HPDE6-E6E7 (cell line): ENCODE data around the gene SPOCK1.
"Not testable (repeated sequence)": the region's sequence is repeated elsewhere in the genome, so short reads cannot be mapped to it uniquely, and the experiment has no call there.

Experiments
- DNase-seq: peaks from one replicate; pipeline ENCODE4 v3.0.0; 2011; ENCODE audit warnings: missing footprints; ENCODE audit errors: extremely low spot score

Gene SPOCK1

DNA sequence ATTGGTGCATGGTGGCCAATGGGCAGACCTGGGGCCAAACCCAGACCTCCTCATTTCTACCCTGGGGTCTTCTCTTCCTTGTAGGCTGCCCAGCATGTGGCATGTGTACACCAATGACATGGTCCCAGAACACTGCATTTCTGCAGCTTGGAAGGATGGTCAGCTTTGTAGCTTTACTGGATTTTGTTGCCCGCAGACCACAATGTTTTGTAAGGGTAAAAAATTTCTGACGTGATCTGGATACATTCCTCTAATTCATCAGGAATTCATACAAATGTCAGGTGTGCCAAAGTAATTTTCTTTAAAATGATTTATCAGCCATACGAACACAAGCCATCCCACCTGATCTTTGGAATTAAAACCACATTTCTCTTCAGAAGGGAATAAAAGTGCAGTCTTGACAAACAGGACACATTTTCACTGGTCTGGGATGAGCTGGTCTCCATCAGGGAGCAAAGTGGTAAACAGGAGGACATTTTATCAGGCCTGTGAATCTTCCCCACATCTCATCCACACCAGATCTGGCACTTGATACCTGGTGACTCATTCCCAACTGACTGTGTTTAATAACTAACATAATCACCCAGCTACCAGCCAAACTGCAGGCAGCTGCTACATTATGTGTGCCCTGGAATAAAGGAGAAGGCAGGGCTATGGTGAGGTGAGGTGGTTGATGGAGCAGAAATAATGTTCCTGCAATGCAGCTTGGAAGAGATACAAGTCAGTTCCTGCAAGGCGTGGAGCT, 103.9 kb downstream of the SPOCK1 start:
- no peak for DNase-seq

DNA sequence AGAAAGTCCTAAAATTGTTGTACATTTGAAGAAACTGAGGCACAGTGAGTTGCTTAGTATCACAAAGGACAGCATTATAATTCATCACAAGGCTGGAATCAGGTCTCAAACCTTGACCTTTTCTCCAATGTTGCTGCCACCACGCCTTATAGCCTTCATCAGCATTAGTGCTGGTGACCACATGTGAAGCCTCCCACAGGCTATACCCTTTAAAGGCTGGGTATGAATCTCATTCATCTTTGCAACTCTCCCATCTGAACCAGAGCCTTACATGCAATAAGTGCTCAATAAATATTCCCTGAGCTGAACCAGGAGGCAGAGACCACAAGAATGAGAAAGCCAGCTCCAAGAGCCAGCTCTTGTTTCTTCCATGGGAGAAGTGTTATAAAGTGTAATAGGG, 104.7 kb downstream of the SPOCK1 start:
- DNase-seq = no peak

DNA sequence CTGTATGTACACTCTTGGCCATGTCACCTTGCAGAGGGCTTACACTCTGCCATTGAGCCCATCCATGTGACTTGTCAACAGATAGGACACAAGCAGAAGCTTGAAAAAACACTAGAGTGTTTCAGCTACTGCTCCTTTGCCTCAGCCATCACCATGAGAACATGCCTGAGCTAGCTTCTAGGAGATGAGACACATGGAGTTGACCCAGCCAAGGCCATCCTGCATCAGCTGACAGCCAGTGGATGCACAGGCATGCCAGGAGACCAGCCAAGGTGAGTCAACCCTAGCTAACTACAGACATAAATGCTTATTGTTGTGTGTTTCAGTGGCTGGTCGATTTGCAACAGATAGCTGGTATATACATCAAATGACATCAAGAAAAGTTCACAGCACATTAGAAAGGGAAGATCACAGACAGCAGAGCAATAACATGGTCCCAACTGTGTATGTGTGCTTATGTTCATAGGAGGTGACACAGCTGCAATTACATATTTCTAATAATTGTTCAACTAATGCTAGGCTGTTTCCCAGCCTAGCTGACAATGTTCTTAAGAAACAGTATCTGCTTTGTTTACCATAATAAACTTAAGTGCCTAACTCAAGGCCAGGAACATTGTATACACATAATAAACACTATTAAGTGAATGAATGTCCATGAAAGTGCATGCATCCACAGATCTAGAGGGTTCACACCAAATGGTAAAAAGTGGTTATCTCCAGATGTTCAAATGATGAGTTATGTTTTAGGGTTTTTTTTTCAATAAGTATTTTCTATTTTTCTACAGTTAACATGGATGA, 105.7 kb downstream of the SPOCK1 start:
- DNase-seq = peak; percentile 20

DNA sequence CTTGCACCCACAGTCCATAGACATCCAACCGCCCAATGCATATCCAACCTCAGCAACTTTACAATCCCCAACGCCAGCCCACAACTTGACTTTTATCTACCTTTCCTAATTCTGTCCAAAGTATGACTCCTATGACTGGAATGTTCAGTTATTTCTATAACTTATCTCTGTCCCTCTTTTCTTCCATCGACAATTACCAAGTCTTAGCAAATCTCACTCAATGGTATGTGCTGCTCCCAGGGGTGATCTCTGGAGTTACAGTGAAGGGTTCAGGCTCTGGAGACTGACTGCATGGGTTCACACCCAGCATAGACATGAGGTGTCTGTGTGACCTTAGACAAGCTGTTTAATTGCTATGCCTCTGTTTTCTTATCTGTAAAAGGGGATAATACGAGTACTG, 106.9 kb downstream of the SPOCK1 start:
- no peak for DNase-seq

DNA sequence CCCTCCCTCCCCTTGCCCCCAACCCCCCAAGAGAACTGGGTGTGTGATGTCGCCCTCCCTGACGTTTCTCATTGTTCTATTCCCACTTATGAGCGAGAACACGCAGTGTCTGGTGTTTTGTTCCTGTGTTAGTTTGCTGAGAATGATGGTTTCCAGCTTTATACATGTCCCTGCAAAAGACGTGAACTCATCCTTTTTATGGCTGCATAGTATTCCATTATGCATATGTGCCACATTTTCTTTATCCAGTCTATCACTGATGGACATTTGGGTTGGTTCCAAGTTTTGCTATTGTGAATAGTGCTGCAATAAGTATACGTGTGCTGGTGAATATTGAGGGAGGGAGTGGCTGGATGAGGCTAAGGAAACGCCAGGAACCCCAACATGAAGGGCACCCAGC, 108.1 kb downstream of the SPOCK1 start:
- not testable (repeated sequence) for DNase-seq

DNA sequence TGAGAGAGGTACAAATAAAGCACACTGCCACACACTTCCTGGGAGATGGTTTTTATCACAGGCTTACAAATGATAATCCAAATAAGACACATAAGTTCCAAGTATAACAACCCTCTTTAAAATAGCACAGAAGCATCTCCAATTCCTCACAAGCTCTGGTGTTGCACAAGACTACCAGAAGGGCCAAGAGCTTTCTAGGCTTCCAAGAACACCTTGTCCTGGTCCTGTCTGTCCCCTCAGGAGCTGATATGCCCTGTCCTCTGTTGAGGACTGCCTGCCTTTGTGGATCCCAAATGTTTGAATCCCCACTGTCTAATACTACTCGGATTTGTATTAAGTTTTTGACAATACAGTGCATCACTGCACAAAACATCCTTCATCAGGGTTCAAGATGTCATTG, 110.1 kb downstream of the SPOCK1 start:
- DNase-seq = no peak

DNA sequence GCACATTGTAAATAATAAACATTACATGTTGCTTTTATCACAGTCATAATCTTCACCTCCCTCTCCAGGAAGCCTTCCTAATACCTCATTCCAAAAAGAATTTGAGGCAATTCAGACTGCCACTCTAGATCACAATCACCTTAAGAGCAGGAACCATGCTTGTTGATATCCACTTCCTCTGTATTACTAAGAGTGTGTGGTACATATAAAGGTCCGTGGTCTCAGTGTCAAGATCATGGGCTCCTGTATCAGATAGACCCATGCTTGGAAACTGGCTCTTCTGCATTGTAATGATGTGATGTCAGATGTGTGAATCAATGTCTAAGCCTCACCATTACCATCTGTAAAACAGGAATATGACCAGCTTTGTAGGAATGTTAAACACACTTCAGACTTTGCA, 114.1 kb downstream of the SPOCK1 start:
- DNase-seq = no peak

DNA sequence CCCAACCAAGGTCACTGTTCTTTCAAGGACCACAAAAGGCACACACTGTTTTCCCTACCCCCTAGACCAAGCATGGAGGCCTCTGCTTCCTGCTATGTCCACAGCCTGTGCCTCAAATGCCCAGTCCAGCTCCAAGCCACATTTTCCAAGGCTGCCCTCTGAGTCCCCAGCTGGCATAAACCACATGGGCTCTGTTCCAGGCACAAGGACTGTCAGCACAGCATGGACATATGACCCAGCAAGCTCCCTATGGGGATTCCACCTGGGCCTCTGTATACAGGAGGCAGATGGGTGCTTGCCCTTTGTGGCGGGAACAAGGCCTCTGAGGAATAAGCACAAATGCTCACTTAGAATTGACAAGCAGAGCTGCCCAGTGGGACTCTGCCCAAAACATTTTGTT, 115.2 kb downstream of the SPOCK1 start:
- no peak for DNase-seq

DNA sequence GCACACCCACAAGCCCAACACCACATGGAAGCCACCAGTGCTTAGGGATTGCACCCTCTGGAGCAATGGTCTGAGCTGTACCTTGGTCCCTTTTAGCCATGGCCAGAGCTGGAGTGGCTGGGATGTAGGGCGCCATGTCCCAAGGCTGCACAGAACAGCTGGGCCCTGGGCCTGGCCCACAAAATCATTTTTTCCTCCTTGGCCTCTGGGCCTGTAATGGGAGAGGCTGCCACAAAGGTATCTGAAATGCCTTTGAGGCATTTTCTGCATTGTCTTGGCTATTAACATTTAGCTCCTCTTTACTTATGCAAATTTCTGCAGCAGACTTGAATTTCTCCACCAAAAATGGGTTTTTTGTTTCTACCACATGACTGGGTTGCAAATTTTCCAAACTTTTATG, 117.6 kb downstream of the SPOCK1 start:
- DNase-seq = no peak

DNA sequence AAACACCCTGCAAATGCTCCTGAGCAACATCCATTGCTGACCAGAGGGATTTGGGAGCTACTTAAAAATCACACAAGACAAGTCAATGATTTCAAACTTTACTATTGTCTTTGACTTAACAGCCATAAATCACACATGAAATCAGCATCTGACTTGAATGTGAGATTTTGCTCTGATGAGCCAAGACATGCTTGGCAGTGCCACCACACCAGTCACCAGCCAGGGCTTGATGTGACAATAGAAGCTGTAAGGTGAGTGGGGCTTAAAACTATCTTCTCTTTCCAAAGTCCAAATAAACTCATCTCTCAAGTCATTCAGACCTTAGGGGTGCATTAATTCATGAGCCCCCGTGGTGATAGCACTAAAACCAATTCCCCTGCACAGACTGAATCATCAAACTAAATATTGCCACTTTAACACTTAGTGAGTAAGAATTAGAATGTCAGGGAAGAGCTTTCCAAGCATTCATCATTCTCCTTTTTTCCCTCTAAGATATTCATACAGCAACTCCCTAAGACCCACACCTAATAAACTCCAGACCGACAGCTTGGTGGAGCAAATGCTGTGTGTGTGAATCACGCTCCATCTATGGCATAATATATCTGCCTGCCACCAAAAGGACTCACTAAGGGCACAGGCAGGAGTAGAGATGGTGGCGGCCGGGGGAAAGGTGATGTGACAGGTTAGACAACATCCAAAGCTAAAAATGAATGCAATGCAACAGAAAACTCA, 119.4 kb downstream of the SPOCK1 start:
- DNase-seq = no peak

DNA sequence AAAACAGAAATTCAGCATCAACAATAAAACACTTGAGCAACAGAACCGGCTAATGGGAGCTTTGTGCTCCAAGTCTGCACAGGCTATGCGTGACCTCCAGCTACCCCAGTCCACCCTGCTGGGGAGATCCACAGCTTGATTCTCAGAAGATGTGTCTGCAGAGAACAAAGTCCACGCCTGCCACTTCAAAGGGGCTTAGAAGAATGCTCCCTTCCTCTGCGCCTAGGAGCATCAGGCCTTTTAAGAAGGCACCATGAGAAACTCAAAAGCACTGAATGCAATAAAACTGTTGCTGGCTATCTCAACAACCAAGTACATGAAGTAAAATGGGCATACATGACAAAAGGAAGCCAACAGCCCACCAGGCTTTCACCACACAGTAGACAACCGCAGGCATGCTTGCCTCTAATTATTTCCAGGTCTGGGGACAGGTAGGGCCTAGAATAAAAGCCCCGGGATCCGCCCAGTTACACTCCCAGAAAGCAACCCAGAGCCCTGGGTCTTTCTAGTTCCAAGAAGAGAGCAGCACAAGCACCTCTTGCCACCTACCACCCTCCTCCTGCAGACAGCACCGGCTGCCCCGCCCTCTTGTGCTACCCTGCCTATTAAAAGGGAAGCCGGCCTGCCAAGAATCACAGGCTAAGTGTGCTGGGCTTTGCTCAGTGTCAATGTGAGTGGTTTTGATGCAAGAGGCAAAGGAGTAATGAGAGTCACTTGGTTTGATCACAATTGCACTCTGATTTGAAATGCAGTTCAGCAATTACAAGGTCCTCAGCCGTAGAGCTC, 123.2 kb downstream of the SPOCK1 start:
- no peak for DNase-seq

DNA sequence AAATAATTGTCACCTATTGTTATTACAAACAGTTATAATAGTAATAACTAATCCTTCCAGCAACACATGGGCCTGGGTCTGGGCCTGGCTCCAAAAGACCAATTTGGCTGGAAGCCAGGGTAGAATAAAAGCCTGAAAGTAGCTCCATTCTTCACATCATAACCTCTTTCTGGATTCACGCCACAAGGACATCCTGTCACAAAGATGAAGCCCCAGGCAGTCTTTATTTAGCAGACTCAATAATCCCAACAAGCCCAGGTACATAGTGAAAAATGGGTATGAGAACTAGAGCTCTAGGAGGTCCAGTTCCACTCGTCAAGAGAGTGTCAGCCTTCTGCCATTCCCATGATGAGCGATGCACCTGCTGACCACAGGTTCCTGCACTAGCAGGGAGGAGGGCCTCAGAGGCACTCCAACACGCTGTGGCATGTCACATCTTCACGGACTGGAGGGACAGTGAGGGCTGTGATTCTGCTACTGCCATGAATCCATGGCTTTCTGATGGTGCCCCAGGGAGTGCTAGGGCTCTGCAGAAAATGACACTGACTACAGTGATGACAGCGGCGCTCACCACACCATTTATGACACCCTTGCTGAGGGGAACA, 124.9 kb downstream of the SPOCK1 start:
- no peak for DNase-seq

DNA sequence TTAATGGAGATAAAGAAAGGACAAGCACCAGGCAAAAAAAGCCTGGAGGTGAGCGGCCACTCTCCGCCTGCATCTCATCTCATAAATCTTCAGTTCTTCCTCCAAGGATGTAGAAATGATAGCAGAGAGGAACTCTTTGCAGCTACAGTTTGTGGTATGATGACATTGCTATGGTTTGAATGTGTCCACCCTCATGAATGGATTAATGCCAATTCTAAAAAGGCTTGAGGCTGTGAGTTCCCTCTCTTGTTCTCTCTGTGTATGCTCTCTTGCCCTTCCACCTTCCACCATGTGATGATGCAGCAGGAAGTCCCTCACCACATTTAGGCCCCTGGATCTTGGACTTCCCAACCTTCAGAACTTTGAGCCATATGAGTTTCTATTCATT, 126.4 kb downstream of the SPOCK1 start:
- no peak for DNase-seq

DNA sequence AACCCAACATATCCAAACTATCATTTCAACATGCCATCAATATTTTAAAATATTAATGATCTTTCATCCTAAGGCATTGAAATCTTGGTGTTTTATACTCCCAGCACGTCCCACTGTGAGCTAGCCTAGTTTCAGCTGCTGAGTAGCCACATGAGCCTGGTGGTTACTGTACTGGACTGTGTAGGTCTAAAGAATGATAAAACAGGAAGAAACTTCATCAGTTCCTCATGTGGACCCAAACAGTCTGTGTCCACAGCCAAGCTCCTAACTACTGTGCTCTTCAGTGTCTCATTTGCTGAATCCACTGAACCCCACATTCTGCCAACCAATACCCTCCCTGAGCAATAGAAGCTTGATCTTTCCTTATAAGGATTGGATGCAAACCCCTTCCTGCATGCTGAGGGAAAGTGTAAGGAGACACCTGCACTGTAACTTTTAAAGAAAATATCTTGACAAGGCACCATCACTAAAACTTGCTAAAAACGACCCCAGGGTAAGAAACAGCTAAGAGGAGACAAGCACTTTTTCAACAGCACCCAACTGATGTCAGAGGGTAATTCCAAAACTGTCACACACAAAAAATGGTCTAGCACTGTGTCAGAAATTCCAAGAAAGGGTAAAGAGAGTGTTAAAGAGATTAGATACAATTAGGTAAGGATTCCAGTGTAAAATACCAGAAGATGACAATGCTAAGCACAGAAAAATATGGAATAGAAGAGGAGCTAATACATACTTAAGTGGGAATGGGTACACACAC, 126.9 kb downstream of the SPOCK1 start:
- DNase-seq = no peak

DNA sequence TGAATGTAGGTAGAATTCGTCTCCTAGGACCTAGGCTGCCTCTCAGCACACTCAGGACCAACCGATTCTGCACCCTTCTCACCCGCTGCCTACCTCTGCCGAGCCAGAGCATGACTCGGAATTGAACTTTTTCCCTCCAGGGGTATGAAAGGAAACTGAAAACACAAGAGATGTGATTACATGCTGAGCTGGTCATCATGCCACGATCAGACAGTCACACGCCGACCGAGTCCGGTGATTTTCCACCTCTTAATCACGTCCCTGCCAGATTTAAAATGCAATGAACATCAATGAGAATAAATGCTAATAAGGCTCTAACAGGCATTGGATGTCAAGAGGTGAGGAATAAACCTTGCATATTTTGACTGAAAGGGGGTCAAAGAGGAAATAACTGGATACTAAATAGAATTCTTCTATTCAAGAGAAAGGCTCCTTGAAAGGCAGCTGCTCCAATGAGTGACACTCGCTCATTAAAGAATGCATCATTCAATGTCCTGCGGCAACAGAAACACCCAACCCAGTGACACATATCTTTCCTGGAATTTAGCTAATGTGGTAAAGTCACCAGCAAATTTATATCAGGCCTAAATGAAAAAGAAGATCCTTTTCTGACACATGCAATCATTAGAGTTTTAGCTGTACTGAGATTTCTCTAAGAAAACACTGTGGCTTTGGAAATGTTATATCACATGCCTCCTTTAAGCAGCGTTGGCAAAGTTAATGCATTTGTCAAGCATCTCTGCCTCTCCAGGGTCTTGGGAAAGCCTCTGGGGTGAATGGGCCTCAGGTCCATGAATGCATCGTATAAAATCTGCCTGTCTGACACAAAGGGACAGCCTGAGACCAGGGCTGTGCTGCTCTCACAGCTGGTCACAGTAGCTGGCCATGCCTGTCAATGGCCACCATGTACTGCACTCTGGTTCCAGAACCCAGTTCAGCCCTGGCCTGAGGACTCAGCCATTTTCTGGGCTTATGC, 128.7 kb downstream of the SPOCK1 start:
- peak; percentile 22 for DNase-seq

DNA sequence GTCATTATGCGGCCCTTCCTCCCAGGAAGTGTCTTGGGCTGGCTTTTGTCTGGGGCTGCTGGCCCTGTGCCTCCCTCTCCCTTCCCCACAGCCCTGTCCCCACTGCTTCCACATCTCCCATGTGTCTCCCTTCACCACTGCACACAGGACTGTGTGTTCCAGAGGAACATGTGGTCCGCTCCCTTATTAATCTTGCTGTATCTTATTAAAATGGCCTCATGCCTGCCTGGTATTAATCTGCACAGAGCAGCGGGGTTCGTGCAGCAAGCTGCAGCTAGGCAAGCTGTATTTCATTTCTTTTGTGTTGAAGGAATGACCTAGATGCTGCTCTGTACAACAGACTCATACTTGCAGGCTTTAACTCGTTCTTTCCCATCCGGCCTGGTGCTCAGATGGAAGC, 130.5 kb downstream of the SPOCK1 start:
- no peak for DNase-seq

DNA sequence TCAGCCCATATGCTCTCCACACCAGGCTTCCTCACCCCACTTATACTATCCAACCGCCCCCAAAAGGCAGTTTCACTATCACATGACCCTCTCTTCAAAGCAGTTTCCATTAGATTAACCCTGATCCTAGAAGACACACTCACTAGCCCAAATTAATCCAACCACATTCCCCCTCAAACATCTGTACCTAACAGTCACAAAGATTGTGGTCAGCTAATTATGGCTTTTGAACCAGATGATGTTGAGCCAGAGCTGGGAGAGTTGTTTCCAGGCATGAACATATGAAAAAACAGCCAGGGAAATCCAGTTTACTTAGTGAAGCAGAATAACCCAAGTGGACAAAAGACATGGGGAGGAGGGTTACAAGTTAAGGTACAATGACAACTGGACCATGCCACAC, 131.2 kb downstream of the SPOCK1 start:
- no peak for DNase-seq

DNA sequence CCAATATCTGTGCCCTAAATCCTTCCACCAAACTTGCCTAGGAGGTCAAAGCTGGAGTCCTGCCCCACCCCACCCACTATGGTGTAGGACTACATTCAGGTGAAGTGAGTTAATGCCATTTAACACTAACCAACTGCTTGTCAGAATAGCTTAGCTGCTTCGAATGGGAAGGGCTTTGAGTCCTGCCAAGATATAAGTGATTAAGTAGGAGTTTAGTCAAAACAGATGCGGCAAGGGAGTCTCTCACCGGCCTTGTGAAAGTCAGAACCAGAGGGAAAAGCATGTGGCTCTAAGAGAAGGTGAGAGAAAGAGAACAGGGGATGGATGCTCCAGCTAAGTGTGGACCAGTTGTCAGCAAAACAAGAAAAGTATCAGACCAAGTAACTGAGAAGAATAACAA, 132.6 kb downstream of the SPOCK1 start:
- no peak for DNase-seq

DNA sequence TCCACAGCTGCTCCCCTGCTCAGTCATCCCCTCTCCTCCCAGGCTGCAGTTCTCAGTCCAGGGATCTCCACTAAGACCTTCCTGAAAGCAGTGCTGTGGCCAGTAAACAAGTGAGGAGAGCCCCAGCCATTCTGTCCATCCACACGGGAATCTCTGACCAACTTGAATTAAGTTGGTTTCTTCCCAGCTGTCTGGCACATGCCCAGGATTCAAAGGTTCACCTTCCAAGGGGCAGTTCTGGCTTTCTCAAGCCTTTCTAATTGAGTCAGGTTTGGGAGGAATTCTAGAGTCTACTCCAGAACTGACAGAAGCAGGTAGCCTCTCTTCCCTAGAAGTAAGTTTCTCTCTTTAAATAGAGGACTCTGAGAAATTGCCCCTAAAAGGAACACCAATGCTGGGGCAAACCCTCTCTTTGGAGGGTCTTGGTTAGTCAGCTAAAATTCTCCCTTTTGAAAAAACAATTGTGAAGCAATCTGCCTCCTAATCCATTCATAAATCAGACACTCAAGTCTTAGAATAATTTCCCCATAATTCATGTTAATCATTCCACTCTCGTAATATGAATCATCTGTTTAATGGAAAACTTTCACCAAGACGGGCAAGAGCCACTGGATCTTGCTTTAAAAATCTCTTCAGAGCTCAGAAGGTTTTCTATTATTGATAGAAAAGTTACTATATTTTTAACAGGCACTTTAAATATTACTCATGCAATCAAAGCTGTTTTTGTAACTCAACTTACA, 133.8 kb downstream of the SPOCK1 start:
- DNase-seq = no peak
